GM13977 (cell line): Measurements from ENCODE around the gene PPCS.
A peak's percentile ranks its signal among the peaks of the same experiment; 100 is the strongest.

Experiments
- DNase-seq: peaks from one replicate; pipeline ENCODE4 v3.0.0; 2012; ENCODE audit warnings: low spot score
- CTCF ChIP-seq: IDR thresholded peaks from 2 replicates; pipeline ENCODE4 v1.5.1; 2012; ENCODE audit warnings: mild to moderate bottlenecking, control low read depth; ENCODE audit not compliant: insufficient read depth; ENCODE audit errors: extremely low read depth, missing control alignments
- in situ Hi-C: fragments of 300-500 bp; cut with MboI; formaldehyde crosslinking; loops from one replicate; pipeline ENCODE4 v1.12.0; 2022; ENCODE audit warnings: low sequenced_read_pairs, low pct_unique_long_range_greater_than_20kb, mixed read lengths, inconsistent platforms; ENCODE audit not compliant: unreplicated experiment

The PPCS gene

GRCh38 chr1:42430286-42431135 lies 25.8 kb upstream of the PPCS start:
- DNase-seq = peak; percentile 16
- in situ Hi-C loops = no loop called here
- no peak for TF ChIP-seq CTCF

GRCh38 chr1:42431514-42431913 lies 24.8 kb upstream of the PPCS start:
- no peak for TF ChIP-seq CTCF
- in situ Hi-C loops = no loop called here
- DNase-seq = no peak

- in situ Hi-C loops = no loop called here
- no peak for DNase-seq
- no peak for TF ChIP-seq CTCF
Measured at GRCh38 chr1:42432714-42433113, 23.6 kb upstream of the PPCS start.

GRCh38 chr1:42433369-42433768 lies 23.0 kb upstream of the PPCS start:
- in situ Hi-C loops = no loop called here
- no peak for DNase-seq
- no peak for TF ChIP-seq CTCF

- no peak for TF ChIP-seq CTCF
- in situ Hi-C loops = no loop called here
- no peak for DNase-seq
Measured at GRCh38 chr1:42434340-42434739, 22.0 kb upstream of the PPCS start.

- DNase-seq = no peak
- TF ChIP-seq CTCF = no peak
- in situ Hi-C loops = no loop called here
Measured at GRCh38 chr1:42439940-42440339, 16.4 kb upstream of the PPCS start.
